SK-N-SH (cell line): ENCODE measurements around the gene FCGR3B. TPM values are rescaled to one million over a fixed set of nuclear protein-coding genes. Genes with fewer than 3 reads are reported as not detected.
"Not testable (repeated sequence)": the region's sequence is repeated elsewhere in the genome, so short reads cannot be mapped to it uniquely, and the experiment has no call there.

Experiments
- CTCF ChIA-PET: fragments of 300-600, 350-600 bp; formaldehyde crosslinking; extraction: SDS; loops from one replicate; lab custom pipeline; 2021; lab: Yijun Ruan, JAX
- POLR2A ChIA-PET: fragments of 350-600 bp; sonication (Branson Sonifier 250); formaldehyde crosslinking; extraction: SDS; loops from one replicate; lab custom pipeline; 2020; ENCODE audit warnings: antibody characterized with exemption, inconsistent platforms; lab: Yijun Ruan, JAX
- DNase-seq: peaks from one replicate; pipeline ENCODE4 v3.0.0; 2012
- H2AFZ ChIP-seq: fragments of 200-600 bp; sonication (generic); 2 replicates; pipeline ENCODE4 v1.8.1; 2016; ENCODE audit warnings: antibody characterized with exemption, mild to moderate bottlenecking, low read depth
- H3F3A ChIP-seq: fragments of 200-600 bp; sonication (generic); replicated peaks from 2 replicates; pipeline ENCODE3; 2016; ENCODE audit warnings: antibody characterized with exemption, mild to moderate bottlenecking; ENCODE audit not compliant: insufficient read depth
- H3K27ac ChIP-seq, 2 experiments: fragments of 200-500 bp in 1 of 2; fragments of 200-600 bp in 1 of 2; sonication (Bioruptor generic) in 1 of 2; sonication (generic), shearing (Covaris generic) in 1 of 2; 2 replicates each; pipeline versions ENCODE4 v1.5.1 to v1.6.1; 2014 to 2016; ENCODE audit warnings: low read depth in 2 of 2, inconsistent platforms in 1 of 2, low read length in 1 of 2, mild to moderate bottlenecking in 1 of 2, mixed read lengths in 1 of 2
- H3K27me3 ChIP-seq: fragments of 200-600 bp; sonication (generic), shearing (Covaris generic); 2 replicates; pipeline ENCODE4 v1.6.1; 2016; ENCODE audit warnings: mixed run types; ENCODE audit not compliant: insufficient read depth
- H3K36me3 ChIP-seq, 2 experiments: fragments of 200-500 bp in 1 of 2; fragments of 200-600 bp in 1 of 2; sonication (Bioruptor generic) in 1 of 2; sonication (generic) in 1 of 2; replicated peaks in 1 of 2; 2 replicates each; pipeline versions ENCODE3 to v1.5.1; 2014 to 2016; ENCODE audit warnings: low read length in 1 of 2, mild to moderate bottlenecking in 1 of 2; ENCODE audit not compliant: insufficient read depth in 2 of 2, control insufficient read depth in 1 of 2
- H3K4me1 ChIP-seq, 2 experiments: fragments of 200-500 bp in 1 of 2; fragments of 200-600 bp in 1 of 2; sonication (Bioruptor generic) in 1 of 2; sonication (generic), shearing (Covaris generic) in 1 of 2; 2 replicates each; pipeline versions ENCODE4 v1.5.1 to v1.6.1; 2014 to 2016; ENCODE audit warnings: low read depth in 1 of 2, low read length in 1 of 2, mixed run types in 1 of 2; ENCODE audit not compliant: insufficient read depth in 2 of 2, control insufficient read depth in 1 of 2
- H3K4me2 ChIP-seq: fragments of 200-600 bp; sonication (generic), shearing (Covaris generic); 2 replicates; pipeline ENCODE4 v1.6.1; 2017; ENCODE audit warnings: mixed run types
- H3K4me3 ChIP-seq, 2 experiments: fragments of 200-500 bp in 1 of 2; fragments of 200-600 bp in 1 of 2; sonication (Bioruptor generic) in 1 of 2; sonication (generic), shearing (Covaris generic) in 1 of 2; 2 replicates each; pipeline versions ENCODE4 v1.5.1 to v1.8.1; 2014 to 2016; ENCODE audit warnings: low read depth in 2 of 2, inconsistent platforms in 1 of 2, low read length in 1 of 2, mild to moderate bottlenecking in 1 of 2, mixed read lengths in 1 of 2, moderate library complexity in 1 of 2
- H3K79me2 ChIP-seq: fragments of 200-600 bp; sonication (generic); 2 replicates; pipeline ENCODE4 v1.8.1; 2017; ENCODE audit warnings: mild to moderate bottlenecking; ENCODE audit not compliant: insufficient read depth
- H3K9ac ChIP-seq: fragments of 200-600 bp; sonication (generic); 2 replicates; pipeline ENCODE4 v1.6.1; 2017; ENCODE audit warnings: mixed run types
- H3K9me2 ChIP-seq: fragments of 200-600 bp; sonication (generic); 2 replicates; pipeline ENCODE4 v1.6.1; 2017; ENCODE audit warnings: mixed run types
- H3K9me3 ChIP-seq: fragments of 200-600 bp; sonication (generic); 2 replicates; pipeline ENCODE4 v1.6.1; 2017; ENCODE audit warnings: mixed run types, mild to moderate bottlenecking, moderate library complexity
- H4K20me1 ChIP-seq: fragments of 200-600 bp; sonication (generic); 2 replicates; pipeline ENCODE4 v1.6.1; 2017; ENCODE audit warnings: mild to moderate bottlenecking, mixed run types; ENCODE audit not compliant: insufficient read depth
- WGBS: methylation state at CpG from one replicate; pipeline ENCODE4 v1.1.6; 2017; ENCODE audit warnings: low lambda C conversion rate; 5-methylcytosine and 5-hydroxymethylcytosine counted together
- polyA plus RNA-seq, 3 experiments: library from polyadenylated mRNA; depleted of rRNA; stranded (reverse); fragments of >200 nt; gene quantifications; 2 replicates each; pipeline ENCODE4 v1.2.3, GENCODE V29; 2012
- TF ChIP-seq, protein P1 (sequence below): fragments of 200-600 bp; sonication (generic); IDR thresholded peaks from 2 replicates; pipeline ENCODE4 v1.6.1; 2017; ENCODE audit warnings: antibody characterized with exemption, mild to moderate bottlenecking, moderate library complexity

Gene FCGR3B
- polyA plus RNA-seq, 1 of the 3 experiments (the other 2 are of a cell fraction): not detected

GRCh38 chr1:161642697-161643096, 11.7 kb upstream of the FCGR3B start:
- WGBS: 13% methylated on average over 1 of the region's 1 CpG

DNA sequence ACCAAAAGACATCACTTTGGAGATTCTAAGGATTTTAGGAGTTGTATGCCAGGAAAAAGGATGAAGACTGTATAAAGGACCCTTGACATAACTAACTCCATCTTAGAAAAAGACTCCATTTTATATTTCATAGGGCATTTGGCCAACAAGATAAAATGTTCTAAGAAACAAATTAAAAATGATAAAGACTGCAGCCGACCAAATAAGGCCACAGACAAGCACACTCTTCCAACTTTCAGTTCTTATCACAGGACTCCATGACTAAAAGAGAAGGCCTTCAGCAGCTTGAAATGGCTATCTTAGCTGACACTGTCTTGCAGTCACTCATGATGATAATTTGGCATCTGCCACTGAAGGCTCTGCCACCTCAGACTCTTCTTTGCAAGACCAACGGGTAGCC, 8.2 kb upstream of the FCGR3B start:
- POLR2A ChIA-PET, H3K4me2 ChIP-seq, H3K4me1 ChIP-seq, H3K9ac ChIP-seq, H3K79me2 ChIP-seq, H3F3A ChIP-seq, H3K36me3 ChIP-seq, H3K4me3 ChIP-seq, H3K27me3 ChIP-seq, CTCF ChIA-PET, H3K27ac ChIP-seq, H3K9me3 ChIP-seq, H3K9me2 ChIP-seq, H2AFZ ChIP-seq, H4K20me1 ChIP-seq, DNase-seq: not testable (repeated sequence)
- 0% methylated on average over 2 of the region's 2 CpGs for WGBS

More at GRCh38 chr1:161642697-161643096, 11.7 kb upstream of the FCGR3B start:
- H3K4me1 ChIP-seq, H3K27me3 ChIP-seq, H3F3A ChIP-seq, POLR2A ChIA-PET, H3K9me3 ChIP-seq, H3K4me2 ChIP-seq, H3K27ac ChIP-seq, H3K4me3 ChIP-seq, H3K79me2 ChIP-seq, H3K36me3 ChIP-seq, CTCF ChIA-PET, H4K20me1 ChIP-seq, H2AFZ ChIP-seq, H3K9me2 ChIP-seq, H3K9ac ChIP-seq, DNase-seq: not testable (repeated sequence)
- TF ChIP-seq, protein P1, sequence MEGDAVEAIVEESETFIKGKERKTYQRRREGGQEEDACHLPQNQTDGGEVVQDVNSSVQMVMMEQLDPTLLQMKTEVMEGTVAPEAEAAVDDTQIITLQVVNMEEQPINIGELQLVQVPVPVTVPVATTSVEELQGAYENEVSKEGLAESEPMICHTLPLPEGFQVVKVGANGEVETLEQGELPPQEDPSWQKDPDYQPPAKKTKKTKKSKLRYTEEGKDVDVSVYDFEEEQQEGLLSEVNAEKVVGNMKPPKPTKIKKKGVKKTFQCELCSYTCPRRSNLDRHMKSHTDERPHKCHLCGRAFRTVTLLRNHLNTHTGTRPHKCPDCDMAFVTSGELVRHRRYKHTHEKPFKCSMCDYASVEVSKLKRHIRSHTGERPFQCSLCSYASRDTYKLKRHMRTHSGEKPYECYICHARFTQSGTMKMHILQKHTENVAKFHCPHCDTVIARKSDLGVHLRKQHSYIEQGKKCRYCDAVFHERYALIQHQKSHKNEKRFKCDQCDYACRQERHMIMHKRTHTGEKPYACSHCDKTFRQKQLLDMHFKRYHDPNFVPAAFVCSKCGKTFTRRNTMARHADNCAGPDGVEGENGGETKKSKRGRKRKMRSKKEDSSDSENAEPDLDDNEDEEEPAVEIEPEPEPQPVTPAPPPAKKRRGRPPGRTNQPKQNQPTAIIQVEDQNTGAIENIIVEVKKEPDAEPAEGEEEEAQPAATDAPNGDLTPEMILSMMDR: peak; percentile 24

DNA sequence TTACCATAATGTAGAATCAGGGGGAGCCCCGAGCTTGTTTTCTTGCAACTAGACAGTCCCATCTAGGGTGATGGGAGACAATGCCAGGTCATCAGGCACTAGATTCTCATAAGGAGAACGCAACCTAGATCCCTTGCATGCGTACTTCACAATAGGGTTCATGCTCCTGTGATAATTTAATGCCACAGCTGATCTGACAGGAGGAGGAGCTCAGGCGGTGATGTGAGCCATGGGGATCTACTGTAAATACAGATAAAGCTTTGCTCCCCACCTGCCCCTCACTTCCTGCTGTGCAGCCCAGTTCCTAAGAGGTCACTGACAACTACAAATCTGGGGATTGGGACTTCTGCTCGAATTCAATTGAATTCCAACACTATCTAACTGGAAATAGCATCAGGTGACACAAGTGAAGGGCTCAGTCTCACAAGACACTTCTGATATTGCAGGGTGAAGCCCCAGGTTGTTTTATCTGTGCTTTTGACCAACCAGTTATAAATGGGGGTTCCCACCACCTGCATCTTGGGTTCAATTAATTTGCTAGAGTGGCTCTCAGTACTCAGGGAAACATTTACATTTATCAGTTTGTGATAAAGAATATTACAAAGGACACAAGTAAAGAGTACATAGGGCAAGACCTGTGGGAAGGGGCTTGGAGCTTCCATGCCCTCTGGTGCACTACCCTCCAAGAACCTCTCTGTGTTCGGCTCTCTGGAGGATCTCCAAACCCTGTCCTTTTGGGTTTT, 7.4 kb upstream of the FCGR3B start:
- H3K36me3 ChIP-seq, H3K27me3 ChIP-seq, H3K4me1 ChIP-seq, H3K9me3 ChIP-seq, H3K9ac ChIP-seq, H3K27ac ChIP-seq, H3F3A ChIP-seq, H4K20me1 ChIP-seq, DNase-seq, H3K4me2 ChIP-seq, H3K9me2 ChIP-seq, H2AFZ ChIP-seq, H3K79me2 ChIP-seq, POLR2A ChIA-PET, CTCF ChIA-PET, H3K4me3 ChIP-seq: not testable (repeated sequence)
- WGBS: 0% methylated on average over 1 of the region's 6 CpGs

GRCh38 chr1:161636976-161637375, 6.0 kb upstream of the FCGR3B start:
- POLR2A ChIA-PET, H3F3A ChIP-seq, H3K4me2 ChIP-seq, H3K79me2 ChIP-seq, H3K9ac ChIP-seq, H3K27ac ChIP-seq, H4K20me1 ChIP-seq, H3K36me3 ChIP-seq, H3K27me3 ChIP-seq, CTCF ChIA-PET, H3K4me3 ChIP-seq, H3K9me2 ChIP-seq, H3K4me1 ChIP-seq, H3K9me3 ChIP-seq, H2AFZ ChIP-seq, DNase-seq: not testable (repeated sequence)
- 9% methylated on average over 3 of the region's 3 CpGs for WGBS

DNA sequence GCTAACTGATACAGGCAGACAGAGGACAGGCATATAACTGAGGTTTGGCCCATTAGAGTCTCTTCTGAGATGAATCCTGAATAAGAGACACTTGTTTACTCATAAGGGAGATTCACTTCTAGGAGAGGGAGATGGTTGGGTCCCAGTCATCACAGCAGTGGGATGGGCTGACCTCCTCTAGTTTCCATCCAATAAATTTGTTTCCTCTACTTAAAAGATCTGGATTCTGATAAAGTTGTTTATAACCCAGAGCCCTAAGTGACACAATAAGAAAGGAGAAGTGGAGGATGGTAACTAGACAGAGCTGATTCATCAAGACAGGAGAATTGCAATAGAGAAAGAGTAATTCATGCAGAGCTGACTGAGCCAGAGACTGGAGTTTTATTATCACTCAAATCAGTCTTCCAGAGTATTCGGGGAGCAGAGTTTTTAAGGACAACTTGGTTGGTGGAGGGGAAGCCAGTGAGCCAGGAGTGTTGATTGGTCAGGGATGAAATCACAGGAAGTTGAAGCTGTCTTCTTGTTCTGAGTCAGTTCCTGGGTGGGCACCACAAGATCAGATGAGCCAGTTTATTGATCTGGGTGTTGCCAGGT, 5.3 kb upstream of the FCGR3B start:
- POLR2A ChIA-PET, H3K9ac ChIP-seq, DNase-seq, H3K4me1 ChIP-seq, H3K27ac ChIP-seq, H3K9me2 ChIP-seq, H3K36me3 ChIP-seq, H3F3A ChIP-seq, CTCF ChIA-PET, H3K4me3 ChIP-seq, H3K4me2 ChIP-seq, H4K20me1 ChIP-seq, H3K27me3 ChIP-seq, H2AFZ ChIP-seq, H3K79me2 ChIP-seq, H3K9me3 ChIP-seq: not testable (repeated sequence)
- 0% methylated on average over 1 of the region's 1 CpG for WGBS

GRCh38 chr1:161634993-161635392, 4.0 kb upstream of the FCGR3B start:
- CTCF ChIA-PET, DNase-seq, H3K9ac ChIP-seq, H3F3A ChIP-seq, H3K4me1 ChIP-seq, H3K27me3 ChIP-seq, H3K36me3 ChIP-seq, H4K20me1 ChIP-seq, H3K79me2 ChIP-seq, H3K27ac ChIP-seq, H3K9me2 ChIP-seq, H3K4me3 ChIP-seq, POLR2A ChIA-PET, H3K9me3 ChIP-seq, H3K4me2 ChIP-seq, H2AFZ ChIP-seq: not testable (repeated sequence)
- WGBS: 18% methylated on average over 2 of the region's 2 CpGs
